GM23248 (cell line): ENCODE results near the gene CAMK2D.

Experiments
- EZH2 ChIP-seq: fragments of 200-600 bp; sonication (generic); IDR thresholded peaks from 2 replicates; pipeline ENCODE4 v1.6.1; 2018; ENCODE audit warnings: antibody characterized with exemption, mild to moderate bottlenecking; ENCODE audit not compliant: insufficient read depth, poor library complexity, severe bottlenecking
- EZH2phosphoT487 ChIP-seq: fragments of 200-600 bp; sonication (generic); IDR thresholded peaks from 2 replicates; pipeline ENCODE4 v1.6.1; 2018; ENCODE audit warnings: antibody characterized with exemption, moderate library complexity, mild to moderate bottlenecking, low read depth; ENCODE audit not compliant: insufficient read depth

- no peak for TF ChIP-seq EZH2
- no peak for TF ChIP-seq EZH2phosphoT487
Measured at GRCh38 chr4:113509851-113510250, 251.7 kb downstream of the CAMK2D start.
